Testis (tissue), 3 donors: ENCODE data around the gene ZGPAT. TPM values are rescaled to one million over a fixed set of nuclear protein-coding genes. Genes with fewer than 3 reads are reported as not detected.

Source experiments
- DNase-seq: peaks from one replicate; pipeline ENCODE4 v3.0.0-alpha.2; 2019
- H3K27ac ChIP-seq, 2 donors: fragments of 200-600 bp; sonication (generic); one replicate each; pipeline ENCODE4 v1.5.1; 2019
- H3K27me3 ChIP-seq: fragments of 200-600 bp; sonication (generic); one replicate; pipeline ENCODE4 v1.5.1; 2019
- H3K36me3 ChIP-seq: fragments of 200-600 bp; sonication (generic); one replicate; pipeline ENCODE4 v1.5.1; 2017; ENCODE audit warnings: low read depth; ENCODE audit errors: missing control alignments
- H3K4me1 ChIP-seq: fragments of 200-600 bp; sonication (generic); one replicate; pipeline ENCODE4 v1.5.1; 2019
- H3K4me3 ChIP-seq, 2 donors: fragments of 200-600 bp; sonication (generic); one replicate each; pipeline ENCODE4 v1.5.1; 2017 to 2019
- H3K9me3 ChIP-seq: fragments of 200-600 bp; sonication (generic); one replicate; pipeline ENCODE4 v1.5.1; 2017
- CTCF ChIP-seq, 3 experiments: fragments of 450-650 bp in 2 of 3; fragments of 200-600 bp in 1 of 3; sonication (generic) in 1 of 3; IDR thresholded peaks; one replicate each; pipeline ENCODE4 v1.5.1; 2016 to 2019; ENCODE audit warnings: antibody characterized with exemption in 3 of 3, mild to moderate bottlenecking in 2 of 3, moderate library complexity in 1 of 3
- POLR2A ChIP-seq: fragments of 450-650 bp; IDR thresholded peaks from one replicate; pipeline ENCODE4 v1.6.1; 2017; ENCODE audit warnings: antibody characterized with exemption, mild to moderate bottlenecking, moderate library complexity
- WGBS, 2 donors: methylation state at CpG; one replicate each; pipeline ENCODE4 v1.1.5; 2018; 5-methylcytosine and 5-hydroxymethylcytosine counted together
- intact Hi-C: fragments of 100-400 bp; cut with DNase I; formaldehyde crosslinking; loops from one replicate; pipeline ENCODE4 v1.15.1; 2023; ENCODE audit warnings: low total_unique reads
- polyA plus RNA-seq: library from polyadenylated mRNA; stranded (reverse); fragments of 350-450 nt; fragmentation: Illumina TruSeq; extraction: RNeasy Lipid Tissue Mini Kit (QIAGEN cat#74804); gene quantifications from one replicate; pipeline ENCODE4 v1.2.3, GENCODE V29; 2014; ENCODE audit warnings: low read depth, low replicate concordance; ENCODE audit not compliant: insufficient read depth
- total RNA-seq, 2 donors: library from RNA; depleted of rRNA; stranded (reverse); fragments of >200 nt; gene quantifications; one replicate each; pipeline ENCODE4 v1.2.3, GENCODE V29; 2016

The ZGPAT gene
- total and polyA plus RNA-seq, 3 donors from 2014 or later, result 43.1 to 57.3 (median 53.1) TPM

- intact Hi-C loops, result no loop called here
- Histone ChIP-seq H3K36me3 (no peaks in the 10 kb centered on the region), H3K27ac (no peak overlapping the region), H3K4me1 (no peaks in the 10 kb centered on the region), H3K9me3 (no peaks in the 10 kb centered on the region), H3K27me3 (no peaks in the 10 kb centered on the region), H3K4me3 (no peak overlapping the region)
- DNase-seq, result no peak
- no peak for TF ChIP-seq CTCF (IDR thresholded peaks at IDR 0.05)
- no peak for TF ChIP-seq POLR2A
- 76 to 93% methylated on average over 8 to 13 of the region's 13 CpGs for WGBS, 2 donors
Observed at GRCh38 chr20:63678071-63678470, 29.8 kb upstream of the ZGPAT start.

GRCh38 chr20:63678667-63679465, 29.0 kb upstream of the ZGPAT start:
- 69 to 73% methylated on average over 19 to 38 of the region's 38 CpGs for WGBS, 2 donors
- intact Hi-C loops, result no loop called here
- no peak for DNase-seq
- H3K27ac ChIP-seq, result no peak overlapping the region
- no peaks in the 10 kb centered on the region for H3K36me3 ChIP-seq
- no peak overlapping the region for H3K4me3 ChIP-seq
- no peak for TF ChIP-seq CTCF (IDR thresholded peaks at IDR 0.05)
- TF ChIP-seq POLR2A, result no peak
- no peaks in the 10 kb centered on the region for H3K9me3 ChIP-seq
- no peaks in the 10 kb centered on the region for H3K4me1 ChIP-seq
- no peaks in the 10 kb centered on the region for H3K27me3 ChIP-seq

GRCh38 chr20:63679799-63680305, 28.0 kb upstream of the ZGPAT start:
- H3K9me3 ChIP-seq, result no peaks in the 10 kb centered on the region
- no peaks in the 10 kb centered on the region for H3K4me1 ChIP-seq
- no peak overlapping the region for H3K4me3 ChIP-seq
- TF ChIP-seq CTCF (IDR thresholded peaks at IDR 0.05), result no peak
- TF ChIP-seq POLR2A, result no peak
- H3K27ac ChIP-seq, result no peak overlapping the region
- DNase-seq, result no peak
- H3K27me3 ChIP-seq, result no peaks in the 10 kb centered on the region
- no peaks in the 10 kb centered on the region for H3K36me3 ChIP-seq
- intact Hi-C loops, result no loop called here
- 93 to 96% methylated on average over 5 to 19 of the region's 19 CpGs for WGBS, 2 donors

- DNase-seq, result no peak
- H3K27ac ChIP-seq, result no peak overlapping the region
- H3K4me3 ChIP-seq, result no peak overlapping the region
- intact Hi-C loops, result no loop called here
- H3K27me3 ChIP-seq, result no peaks in the 10 kb centered on the region
- 94 to 95% methylated on average over 10 to 13 of the region's 13 CpGs for WGBS, 2 donors
- H3K4me1 ChIP-seq, result no peaks in the 10 kb centered on the region
- H3K36me3 ChIP-seq, result no peaks in the 10 kb centered on the region
- H3K9me3 ChIP-seq, result no peaks in the 10 kb centered on the region
- TF ChIP-seq CTCF (IDR thresholded peaks at IDR 0.05) (no peak), POLR2A (no peak)
Observed at GRCh38 chr20:63680427-63680826, 27.4 kb upstream of the ZGPAT start.
